Glomerular endothelial cell (primary cell): ENCODE data around the gene AP2A2. TPM values are rescaled to one million over a fixed set of nuclear protein-coding genes. Genes with fewer than 3 reads are reported as not detected.
"Not testable (repeated sequence)": the region's sequence is repeated elsewhere in the genome, so short reads cannot be mapped to it uniquely, and the experiment has no call there.

Experiments
- DNase-seq: peaks from one replicate; pipeline ENCODE4 v3.0.0-alpha.2; 2011; ENCODE audit warnings: low read depth, low spot score; ENCODE audit errors: extremely low read depth
- total RNA-seq: library from RNA; depleted of rRNA; stranded (reverse); fragments of >200 nt; gene quantifications from 2 replicates; pipeline ENCODE4 v1.2.3, GENCODE V29; 2015

The AP2A2 gene
- total RNA-seq, 1 donor from 2014 or later = 129 TPM

DNA sequence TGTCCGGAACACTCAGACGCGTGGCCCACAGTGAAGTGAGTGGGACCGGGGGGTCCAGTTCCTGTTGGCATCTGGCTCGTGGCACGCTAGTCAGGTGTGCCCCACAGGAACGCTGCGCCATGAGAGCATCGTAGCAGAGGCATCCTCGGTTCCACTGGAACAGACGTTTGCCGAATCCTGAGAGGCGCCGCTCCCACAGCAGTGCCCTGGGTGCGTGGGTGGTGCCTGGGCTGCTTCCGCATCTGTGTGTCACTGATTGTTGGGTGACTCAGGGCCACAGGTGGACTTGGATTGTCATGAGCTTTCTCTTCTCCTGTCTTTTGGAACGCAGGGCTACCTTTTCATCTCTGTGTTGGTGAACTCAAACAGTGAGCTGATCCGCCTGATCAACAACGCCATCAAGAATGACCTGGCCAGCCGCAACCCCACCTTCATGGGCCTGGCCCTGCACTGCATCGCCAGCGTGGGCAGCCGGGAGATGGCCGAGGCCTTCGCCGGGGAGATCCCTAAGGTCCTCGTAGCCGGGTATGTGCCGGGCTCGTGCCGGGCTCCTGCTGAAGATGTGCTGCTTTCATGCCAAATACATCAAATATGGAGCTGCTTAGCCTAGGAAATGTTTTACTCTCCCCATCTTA is 46.2 kb downstream of the AP2A2 start:
- no peak for DNase-seq

DNA sequence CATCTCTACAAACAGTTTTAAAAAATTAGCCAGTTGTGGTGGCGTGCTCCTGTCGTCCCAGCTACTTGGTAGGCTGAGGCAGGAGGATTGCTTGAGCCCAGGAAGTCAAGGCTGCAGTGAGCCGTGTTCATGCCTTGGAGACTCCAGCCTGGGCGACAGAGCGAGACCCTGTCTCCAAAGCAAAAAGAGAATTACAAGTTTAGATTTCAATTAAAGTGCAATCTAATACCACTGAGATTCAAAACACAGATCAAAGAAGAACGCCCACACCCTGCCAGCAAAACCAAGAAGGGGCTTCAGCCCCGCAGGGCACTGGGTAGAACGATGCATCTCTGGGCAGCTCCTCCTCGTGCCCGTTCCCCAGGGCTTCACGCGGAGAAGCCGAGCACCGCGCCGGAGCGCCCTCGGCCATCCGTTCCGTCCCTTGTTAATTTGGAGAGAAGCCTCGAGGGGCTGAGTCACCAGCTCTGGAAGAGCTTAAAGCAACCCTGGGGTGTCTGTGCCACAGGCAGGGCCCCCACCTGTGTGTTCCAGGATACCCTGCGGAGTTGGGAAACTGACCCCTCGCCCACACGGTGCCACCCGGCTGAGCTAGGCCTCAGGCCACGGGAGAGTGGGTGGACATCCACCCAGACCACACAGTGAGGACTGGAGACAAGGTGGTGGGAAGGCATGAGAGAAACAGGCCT is 47.0 kb downstream of the AP2A2 start:
- DNase-seq = no peak

DNA sequence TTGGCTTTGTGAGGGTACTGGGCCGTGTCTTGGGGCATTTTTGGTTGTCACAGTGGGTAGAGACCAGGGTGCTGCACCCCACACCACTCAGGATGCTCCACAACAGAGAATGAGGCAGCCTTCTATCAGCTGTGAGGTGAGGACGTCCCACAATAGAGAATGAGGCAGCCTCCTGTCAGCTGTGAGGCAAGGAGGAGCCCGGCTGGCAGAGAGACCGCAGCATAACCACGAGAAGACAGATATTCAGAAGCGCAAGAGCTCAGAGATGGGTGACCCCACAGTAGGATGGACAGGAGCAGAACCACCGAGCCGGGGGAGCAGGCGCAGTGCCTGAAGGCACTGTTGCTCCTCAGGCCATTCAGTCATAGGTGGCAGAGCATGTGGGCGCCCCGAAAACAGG is 47.6 kb downstream of the AP2A2 start:
- DNase-seq = no peak

DNA sequence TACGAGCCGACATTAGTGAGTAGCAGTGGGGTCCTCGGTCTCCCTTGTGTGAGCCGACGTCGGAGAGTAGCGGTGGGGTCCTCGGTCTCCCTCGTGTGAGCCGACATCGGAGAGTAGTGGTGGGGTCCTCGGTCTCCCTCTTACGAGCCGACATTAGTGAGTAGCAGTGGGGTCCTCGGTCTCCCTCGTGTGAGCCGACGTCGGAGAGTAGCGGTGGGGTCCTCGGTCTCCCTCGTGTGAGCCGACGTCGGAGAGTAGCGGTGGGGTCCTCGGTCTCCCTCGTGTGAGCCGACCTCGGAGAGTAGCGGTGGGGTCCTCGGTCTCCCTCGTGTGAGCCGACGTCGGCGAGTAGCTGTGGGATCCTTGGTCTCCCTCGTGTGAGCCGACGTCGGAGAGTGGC is 49.7 kb downstream of the AP2A2 start:
- DNase-seq = not testable (repeated sequence)

DNA sequence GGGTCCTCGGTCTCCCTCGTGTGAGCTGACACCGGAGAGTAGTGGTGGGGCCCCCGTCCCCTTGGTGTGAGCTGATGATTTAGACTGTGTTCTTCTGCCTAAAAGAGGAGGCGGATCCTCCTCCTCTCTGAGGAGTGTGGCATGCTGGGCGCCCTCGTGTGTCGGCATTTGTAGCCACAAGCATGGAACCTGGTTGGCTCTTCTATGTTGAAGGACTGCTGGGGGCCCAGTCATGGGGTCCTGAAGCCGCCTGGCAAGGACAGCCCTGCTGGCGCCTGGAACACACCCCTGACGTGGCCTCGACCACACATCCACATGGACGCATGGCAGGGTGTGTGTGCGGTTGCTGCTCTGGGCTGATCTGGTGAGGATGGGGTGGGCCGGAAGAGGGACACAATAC is 50.2 kb downstream of the AP2A2 start:
- no peak for DNase-seq

DNA sequence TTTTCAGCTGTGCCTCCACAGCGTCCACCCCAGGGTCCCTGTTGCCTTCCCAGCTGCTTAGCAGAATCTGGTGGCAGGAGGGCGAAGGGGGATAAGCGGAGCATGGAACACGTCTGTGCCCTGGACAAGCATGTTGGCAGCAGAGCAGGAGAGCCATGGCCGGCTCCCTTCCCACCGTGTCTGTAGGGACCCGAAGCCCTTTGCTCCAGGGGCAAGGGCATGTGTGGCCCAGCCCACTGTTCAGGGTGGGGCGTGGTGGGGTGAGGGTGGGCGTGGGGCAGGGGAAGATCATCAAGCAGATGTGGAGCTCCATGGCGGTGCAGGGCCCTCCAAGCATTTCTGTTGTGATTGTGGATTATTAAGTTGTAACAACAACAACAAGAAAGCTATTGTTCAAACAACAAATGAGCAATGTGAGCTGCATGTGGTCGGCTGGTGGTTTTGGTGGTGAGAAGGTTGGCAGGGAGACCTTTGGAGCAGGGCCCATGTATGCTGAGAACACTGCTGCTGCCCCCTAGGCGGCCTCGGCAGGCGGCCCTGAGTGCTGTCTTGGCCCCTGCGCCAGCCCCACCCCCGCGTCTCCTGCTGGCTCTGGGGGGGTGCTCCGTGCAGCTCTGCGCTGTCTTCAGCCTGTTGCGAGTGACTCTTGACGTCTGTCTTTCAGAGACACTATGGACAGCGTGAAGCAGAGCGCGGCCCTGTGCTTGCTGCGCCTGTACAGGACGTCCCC is 50.9 kb downstream of the AP2A2 start:
- no peak for DNase-seq

DNA sequence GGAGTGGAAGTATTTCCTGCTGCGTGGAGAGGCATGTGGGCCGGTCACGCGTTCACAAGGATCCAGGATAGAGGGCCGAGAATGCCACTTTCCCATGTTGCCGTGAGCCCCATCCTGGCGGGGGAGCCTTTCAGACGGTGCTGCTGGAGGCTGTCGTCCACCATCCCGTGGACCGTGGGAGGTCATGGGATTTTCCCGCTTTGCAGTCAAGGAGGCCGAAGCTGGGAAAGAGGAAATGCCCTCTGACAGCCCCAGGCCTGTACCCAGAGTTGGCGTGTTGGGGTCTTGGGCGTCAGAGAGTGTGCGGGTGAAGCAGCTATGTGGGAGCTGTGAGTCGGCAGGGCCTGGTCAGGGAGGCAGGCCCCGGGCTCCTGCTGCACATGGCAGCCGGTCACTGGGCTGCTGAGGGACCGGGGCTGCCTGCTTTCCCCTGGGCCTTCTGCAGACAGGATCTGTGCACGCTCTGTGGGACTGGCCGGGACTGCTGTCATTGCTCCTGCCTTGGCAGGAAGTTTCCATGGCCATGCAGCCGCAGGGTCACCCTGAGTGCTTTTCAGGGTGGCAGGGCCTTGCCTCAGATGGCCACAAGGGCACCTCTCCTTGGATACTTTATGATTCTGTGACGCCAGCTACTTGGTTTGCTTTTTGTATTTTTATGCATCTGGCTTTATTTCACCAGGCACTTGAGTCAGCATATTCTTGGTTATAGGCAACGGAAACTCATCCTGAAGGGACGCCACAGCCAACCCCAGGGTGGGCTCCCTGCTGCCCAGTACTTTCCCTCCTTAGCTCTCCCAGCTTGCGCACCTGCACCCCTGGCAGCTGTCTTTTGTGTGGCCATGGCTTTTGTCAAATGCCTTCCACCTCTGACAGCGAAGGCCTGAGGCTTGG is 52.4 kb downstream of the AP2A2 start:
- DNase-seq = no peak

DNA sequence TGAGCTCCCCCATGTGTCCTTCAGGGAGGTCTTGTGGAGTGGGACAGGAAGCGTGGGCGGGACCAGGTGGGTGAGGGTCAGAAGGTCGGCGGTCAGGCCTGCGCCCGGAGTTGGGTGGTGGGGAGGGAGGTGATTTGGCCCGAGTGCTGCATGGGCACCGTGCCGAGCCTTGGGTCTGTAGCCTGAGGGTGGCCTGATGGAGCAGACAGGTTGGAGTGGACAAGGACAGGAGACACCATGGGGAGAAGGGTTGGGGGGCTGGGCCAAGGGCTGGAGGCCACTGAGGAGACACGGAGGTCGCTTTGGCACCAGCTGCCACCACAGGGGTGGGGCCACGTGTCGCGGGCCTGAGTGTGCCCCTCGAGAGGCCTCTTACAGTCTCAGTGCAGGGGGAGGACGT is 53.1 kb downstream of the AP2A2 start:
- no peak for DNase-seq

DNA sequence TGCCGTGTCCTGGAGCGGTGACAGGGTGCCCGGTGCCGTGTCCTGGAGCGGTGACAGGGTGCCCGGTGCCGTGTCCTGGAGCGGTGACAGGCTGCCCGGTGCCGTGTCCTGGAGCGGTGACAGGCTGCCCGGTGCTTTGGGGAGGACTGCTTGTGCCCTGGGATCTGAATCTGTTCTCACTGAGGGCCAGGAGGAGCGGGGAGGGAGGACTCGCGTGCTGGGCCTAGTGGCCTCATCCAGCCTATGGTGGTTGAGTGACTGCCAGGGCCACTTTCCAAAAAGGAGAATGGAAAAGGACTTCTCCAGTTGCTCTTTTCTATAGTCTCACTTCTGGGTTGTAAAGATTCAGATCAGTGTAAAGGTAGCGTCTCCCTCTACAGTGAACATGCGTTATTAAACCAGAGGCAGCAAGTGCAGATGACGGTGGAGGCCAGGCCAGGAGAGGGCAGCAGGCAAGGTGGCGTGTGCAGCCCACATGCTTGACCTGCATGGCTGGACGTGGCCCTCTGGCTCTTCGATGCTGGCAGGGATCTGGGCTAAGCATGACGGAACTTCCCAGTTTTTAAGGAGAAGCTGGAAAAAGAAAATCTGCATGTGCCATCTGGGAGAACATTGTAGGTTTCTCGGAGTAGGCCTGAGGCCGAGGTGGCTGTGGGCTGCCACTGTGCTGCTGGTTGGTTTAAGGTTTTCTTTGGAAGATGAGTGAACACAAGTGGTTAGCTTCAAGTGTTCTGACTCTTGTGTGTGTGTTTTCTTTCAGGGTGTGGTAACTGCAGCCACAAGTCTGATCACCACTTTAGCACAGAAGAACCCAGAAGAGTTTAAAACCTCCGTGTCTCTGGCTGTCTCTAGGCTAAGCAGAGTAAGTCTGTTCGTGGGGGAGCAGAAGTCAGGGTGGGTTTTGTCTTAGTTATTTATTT is 55.0 kb downstream of the AP2A2 start:
- DNase-seq = no peak

DNA sequence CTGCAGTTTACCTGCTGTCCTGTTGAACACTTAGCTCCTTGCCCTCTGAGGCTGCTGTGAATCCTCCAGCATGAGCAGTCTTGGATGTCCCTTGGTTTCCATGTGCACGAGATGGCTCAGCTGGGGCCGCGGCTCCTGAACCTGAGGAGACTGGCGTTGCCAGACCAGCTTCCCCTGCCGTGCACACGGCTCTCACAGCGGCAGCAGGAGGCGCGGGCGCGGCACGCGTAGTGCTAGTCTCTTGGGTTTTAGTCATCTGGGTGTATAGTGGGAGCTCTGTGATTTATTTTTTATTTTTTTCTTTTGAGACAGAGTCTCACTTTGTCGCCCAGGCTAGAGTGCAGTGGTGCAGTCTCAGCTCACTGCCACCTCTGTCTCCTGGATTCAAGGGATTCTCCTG is 56.1 kb downstream of the AP2A2 start:
- no peak for DNase-seq

DNA sequence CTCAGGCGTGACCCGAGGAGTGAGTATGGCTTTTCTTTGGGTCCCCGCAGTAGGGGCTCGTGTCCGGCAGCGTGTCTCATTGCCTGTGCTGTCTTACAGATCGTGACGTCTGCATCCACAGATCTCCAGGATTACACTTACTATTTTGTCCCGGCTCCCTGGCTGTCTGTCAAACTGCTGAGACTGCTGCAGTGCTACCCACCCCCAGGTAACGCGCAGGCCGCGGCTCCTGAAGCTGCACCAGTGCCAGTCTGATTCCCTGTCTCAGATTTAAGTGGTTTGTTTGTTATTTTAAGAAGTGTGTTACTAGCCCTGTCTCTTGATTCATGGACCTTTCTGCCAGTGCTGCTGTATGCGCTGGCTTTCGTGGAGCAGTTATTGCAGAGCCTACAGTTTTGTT is 58.9 kb downstream of the AP2A2 start:
- DNase-seq = no peak

DNA sequence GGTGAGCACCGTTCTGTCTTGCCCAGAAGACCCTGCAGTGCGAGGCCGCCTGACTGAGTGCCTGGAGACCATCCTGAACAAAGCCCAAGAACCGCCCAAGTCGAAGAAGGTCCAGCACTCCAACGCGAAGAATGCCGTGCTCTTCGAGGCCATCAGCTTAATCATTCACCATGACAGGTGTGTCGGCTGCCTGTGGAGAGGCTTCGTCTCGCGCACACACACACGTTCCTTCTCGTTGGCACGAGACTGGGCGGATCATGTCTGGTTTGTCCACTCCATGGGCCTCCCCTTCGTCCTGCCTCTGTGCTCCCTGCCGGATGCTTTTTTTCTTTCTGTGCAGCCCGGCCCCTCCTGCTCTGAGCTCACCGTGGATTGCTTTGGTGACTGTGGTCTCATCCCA is 59.7 kb downstream of the AP2A2 start:
- no peak for DNase-seq

DNA sequence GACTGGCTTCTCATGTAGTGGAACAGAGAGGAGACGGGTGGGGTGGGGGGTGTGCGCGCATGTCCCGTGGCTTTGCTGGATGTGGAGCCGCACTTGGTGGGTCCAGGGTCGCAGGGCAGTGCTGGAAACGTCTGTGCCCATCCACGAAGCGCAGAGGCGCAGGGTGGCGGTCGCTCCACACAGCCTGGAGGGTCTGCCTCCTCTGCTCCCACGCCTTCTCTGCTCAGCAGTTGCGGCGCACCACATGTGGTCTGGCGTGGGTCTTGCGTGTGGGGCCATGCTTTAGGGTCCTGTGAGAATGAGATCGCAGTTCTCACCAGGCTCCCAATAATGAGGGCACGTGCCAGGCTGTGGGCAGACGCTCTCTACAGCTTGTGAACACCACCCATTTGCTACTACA is 60.2 kb downstream of the AP2A2 start:
- DNase-seq = no peak

DNA sequence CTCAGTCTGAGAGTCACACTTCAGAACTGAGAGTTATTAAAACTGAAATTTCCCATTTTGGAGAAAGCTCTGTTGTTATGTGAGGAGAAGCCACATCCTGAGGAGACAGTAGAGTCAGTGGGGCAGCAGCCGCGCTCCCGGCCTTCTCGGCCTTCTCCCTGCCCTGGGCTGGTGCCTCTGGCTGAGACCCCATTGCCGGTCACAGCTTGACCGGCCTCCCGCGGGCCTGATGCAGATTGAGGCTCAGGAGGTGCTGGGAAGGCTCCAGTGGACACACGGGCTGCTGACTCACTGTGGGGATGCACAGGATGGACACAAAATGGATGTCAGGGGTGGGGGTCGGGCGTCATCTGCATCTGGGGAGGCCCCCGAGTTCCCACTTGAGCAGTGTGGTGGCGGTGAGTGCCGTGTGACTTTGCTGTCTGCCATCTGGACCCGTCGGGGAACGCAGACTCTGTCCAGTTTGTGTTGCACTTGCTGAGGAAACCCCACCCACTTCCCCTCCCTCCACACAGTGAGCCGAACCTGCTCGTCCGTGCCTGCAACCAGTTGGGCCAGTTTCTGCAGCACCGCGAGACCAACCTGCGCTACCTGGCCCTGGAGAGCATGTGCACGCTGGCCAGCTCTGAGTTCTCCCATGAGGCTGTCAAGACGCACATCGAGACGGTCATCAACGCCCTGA is 60.7 kb downstream of the AP2A2 start:
- no peak for DNase-seq

DNA sequence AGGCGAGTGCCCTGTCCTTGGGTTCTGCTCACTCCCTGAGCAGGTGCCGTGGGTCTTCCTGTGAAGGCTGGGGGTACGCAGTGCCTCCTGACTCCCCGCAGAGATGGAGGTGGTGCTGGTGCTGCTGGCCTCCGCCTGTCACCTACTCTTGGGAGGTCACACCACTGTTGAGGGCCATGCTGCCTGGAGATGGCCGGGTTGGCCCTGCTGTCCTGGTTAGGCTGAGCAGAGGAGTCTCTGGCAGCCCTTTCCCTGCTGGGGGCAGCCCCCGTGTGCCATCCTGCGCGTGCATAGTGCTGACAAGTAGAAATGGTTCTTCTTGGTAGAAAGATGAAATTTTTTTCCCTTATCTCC is 61.3 kb downstream of the AP2A2 start:
- DNase-seq = no peak

DNA sequence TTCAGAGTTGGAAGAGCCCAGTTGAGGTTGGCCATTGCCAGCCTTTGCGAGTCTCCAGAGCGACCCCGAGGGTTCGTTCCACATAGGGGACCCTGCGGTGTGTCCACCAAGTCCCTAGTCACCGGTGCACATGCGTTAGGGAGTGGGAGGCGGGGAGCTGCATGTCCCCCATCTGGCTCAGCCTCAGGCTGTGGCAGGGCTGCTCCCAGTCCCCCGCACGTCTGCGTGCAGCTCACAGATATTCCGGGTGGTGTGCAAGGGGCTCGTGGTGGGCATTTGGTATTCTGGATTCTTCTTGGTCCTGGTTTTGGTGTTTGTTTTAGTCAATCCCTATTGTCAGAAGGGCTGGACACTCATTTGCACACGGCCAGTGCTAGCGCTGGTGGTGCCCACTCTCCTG is 62.0 kb downstream of the AP2A2 start:
- DNase-seq = no peak

DNA sequence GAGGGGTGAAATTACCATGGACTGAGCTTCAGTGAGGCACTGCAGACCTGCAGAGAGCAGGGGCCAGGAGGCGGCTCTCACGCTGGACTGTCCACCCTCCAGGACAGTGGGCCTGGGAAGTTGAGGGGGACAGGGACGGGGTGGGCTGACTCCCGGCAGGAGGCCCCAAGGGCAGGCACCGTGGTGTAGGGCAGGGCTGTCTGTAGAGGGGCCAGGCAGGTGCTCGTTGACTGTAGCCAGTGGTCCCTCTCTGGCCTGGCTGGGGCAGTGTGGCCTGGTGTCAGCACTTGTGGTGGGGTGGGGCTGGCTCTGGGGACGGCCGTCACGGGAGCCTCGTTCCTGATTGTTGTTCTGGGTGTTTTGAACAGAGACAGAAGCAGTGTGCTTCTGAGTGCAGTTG is 64.4 kb downstream of the AP2A2 start:
- DNase-seq = no peak

DNA sequence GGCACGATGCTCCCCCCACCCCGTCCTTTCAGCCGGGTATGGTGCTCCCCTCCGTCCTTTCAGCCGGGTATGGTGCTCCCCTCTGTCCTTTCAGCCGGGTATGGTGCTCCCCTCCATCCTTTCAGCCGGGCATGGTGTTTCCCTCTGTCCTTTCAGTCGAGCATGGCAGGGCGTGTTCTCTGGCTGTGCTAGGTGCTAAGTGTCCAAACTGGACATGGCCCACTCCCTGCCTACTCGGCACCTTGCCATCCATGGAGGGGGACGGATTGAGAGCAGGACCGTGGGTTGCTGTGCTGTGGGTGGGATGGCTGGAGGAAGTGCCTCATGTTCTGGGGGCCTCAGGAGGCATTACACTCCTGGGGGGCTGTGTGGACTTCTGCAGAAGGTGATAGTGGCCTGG is 65.4 kb downstream of the AP2A2 start:
- DNase-seq = no peak

DNA sequence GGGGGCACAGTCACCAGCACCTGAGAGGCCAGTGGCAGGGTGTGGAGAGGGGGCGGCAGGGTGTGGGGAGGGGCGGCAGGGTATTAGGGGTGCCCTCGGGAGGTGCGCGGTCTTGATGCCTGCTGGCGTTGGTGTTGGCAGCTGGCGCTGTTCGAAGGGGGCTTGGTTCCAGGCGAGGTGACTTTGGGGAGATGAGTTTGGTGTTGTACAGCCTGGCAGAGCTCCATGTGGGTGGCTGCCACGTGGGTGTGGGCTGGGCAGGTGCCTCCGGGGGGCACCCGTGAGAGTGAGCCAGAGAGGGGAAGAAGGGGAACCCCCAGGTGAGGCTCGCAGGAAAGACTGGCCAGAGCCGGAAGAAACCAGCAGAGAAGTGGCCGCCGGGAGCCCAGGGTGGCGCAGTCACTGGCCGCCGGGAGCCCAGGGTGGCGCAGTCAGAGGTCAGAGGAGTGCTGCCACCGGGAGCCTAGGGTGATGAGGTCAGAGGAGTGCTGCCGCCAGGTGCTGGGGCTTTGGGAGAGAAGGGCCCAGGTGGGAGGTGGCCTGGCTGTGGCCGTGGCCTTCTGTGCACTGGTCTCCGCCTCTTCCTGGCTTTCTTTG is 66.1 kb downstream of the AP2A2 start:
- DNase-seq = no peak
